Caco-2 (cell line): Measurements from ENCODE around the gene PPP1CC. TPM values are rescaled to one million over a fixed set of nuclear protein-coding genes. Genes with fewer than 3 reads are reported as not detected.

Experiments used
- BruUV-seq: library from RNA; stranded (reverse); fragments of 400-500 nt; replicated peaks from 2 replicates; lab custom pipeline; 2021; lab: Mats Ljungman, UMichigan
- CTCF ChIA-PET: fragments of 300-600 bp; sonication (Branson Sonifier 250); formaldehyde crosslinking; loops from one replicate; lab custom pipeline; 2022; ENCODE audit warnings: antibody characterized with exemption; lab: Charles Lee
- POLR2A ChIA-PET: fragments of 300-600 bp; sonication (Branson Sonifier 250); formaldehyde crosslinking; loops from one replicate; lab custom pipeline; 2022; ENCODE audit warnings: antibody characterized with exemption; lab: Charles Lee
- DNase-seq, 2 experiments: peaks; one replicate each; pipeline versions ENCODE4 v3.0.0 to v3.0.0-alpha.2; 2020 to 2022
- H3K27me3 ChIP-seq: replicated peaks from 2 replicates; pipeline ENCODE4 v1.6.0; 2011; ENCODE audit warnings: low read length; ENCODE audit not compliant: control insufficient read depth, insufficient read depth
- H3K36me3 ChIP-seq: 2 replicates; pipeline ENCODE4 v1.5.1; 2011; ENCODE audit warnings: low read length; ENCODE audit not compliant: control insufficient read depth, insufficient read depth
- H3K4me1 ChIP-seq: fragments of 250-450 bp; sonication (Bioruptor Pico); 2 replicates; pipeline ENCODE4 v1.5.1; 2020; ENCODE audit warnings: mild to moderate bottlenecking
- H3K4me3 ChIP-seq: 2 replicates; pipeline ENCODE4 v1.5.1; 2011; ENCODE audit warnings: low read depth, mild to moderate bottlenecking, control low read depth, low read length
- H3K9me3 ChIP-seq: fragments of 250-450 bp; sonication (Bioruptor Pico); 2 replicates; pipeline ENCODE4 v1.5.1; 2020; ENCODE audit warnings: mild to moderate bottlenecking, moderate library complexity
- H3K27ac Mint-ChIP-seq: one replicate; pipeline ENCODE4 v1.8.0; 2022; ENCODE audit warnings: mixed read lengths; ENCODE audit not compliant: unreplicated experiment
- H3K27me3 Mint-ChIP-seq: one replicate; pipeline ENCODE4 v1.8.0; 2022; ENCODE audit warnings: mixed read lengths; ENCODE audit not compliant: insufficient read depth, unreplicated experiment
- H3K36me3 Mint-ChIP-seq: one replicate; pipeline ENCODE4 v1.8.0; 2022; ENCODE audit warnings: mild to moderate bottlenecking, mixed read lengths; ENCODE audit not compliant: insufficient read depth, unreplicated experiment
- H3K4me1 Mint-ChIP-seq: one replicate; pipeline ENCODE4 v1.8.0; 2022; ENCODE audit warnings: low read depth, mixed read lengths; ENCODE audit not compliant: unreplicated experiment
- H3K4me3 Mint-ChIP-seq: one replicate; pipeline ENCODE4 v1.8.0; 2022; ENCODE audit warnings: mild to moderate bottlenecking, moderate library complexity, mixed read lengths; ENCODE audit not compliant: unreplicated experiment
- H3K9me3 Mint-ChIP-seq: one replicate; pipeline ENCODE4 v1.8.0; 2022; ENCODE audit warnings: mixed read lengths; ENCODE audit not compliant: unreplicated experiment
- CTCF ChIP-seq, 2 experiments: fragments of 200-600 bp in 1 of 2; IDR thresholded peaks; 1 replicate in 1 of 2; 2 replicates in 1 of 2; pipeline versions ENCODE4 v1.5.1 to v1.8.0; 2011 to 2022; ENCODE audit warnings: antibody characterized with exemption in 1 of 2, control low read depth in 1 of 2, inconsistent platforms in 1 of 2, low read depth in 1 of 2, low read length in 1 of 2, mild to moderate bottlenecking in 1 of 2, moderate library complexity in 1 of 2; ENCODE audit not compliant: insufficient read depth in 1 of 2, severe bottlenecking in 1 of 2, unreplicated experiment in 1 of 2
- intact Hi-C: fragments of 100-400 bp; cut with micrococcal nuclease; formaldehyde crosslinking; loops from one replicate; pipeline ENCODE4 v1.10.0; 2022; ENCODE audit not compliant: unreplicated experiment
- total RNA-seq: library from RNA; stranded (reverse); gene quantifications from 2 replicates; pipeline ENCODE4 v1.2.3, GENCODE V29; 2022

PPP1CC gene
- total RNA-seq, 1 experiment from 2014 or later = 213 TPM

DNA sequence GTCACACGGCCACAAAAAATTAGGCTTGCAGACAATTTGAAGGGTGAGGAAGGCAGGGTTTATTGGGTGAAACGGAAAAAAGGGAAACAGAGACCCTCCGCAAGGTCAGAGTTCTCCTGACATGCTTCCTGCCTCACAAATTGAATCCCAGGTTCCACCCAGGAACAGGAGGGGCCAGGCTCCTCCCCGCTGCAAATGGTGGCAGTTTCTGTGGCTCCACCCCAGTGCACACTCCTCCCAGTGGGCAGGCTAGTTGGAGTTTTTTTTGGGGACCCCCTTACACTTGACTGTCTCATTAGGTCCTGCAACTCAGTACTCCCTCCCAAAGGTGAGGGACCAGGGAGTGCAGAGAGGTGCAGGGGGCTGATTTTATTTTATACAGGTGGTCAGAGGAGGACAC lies 39.4 kb upstream of the PPP1CC start:
- Mint-ChIP-seq H3K36me3 (no peaks in the 10 kb centered on the region), H3K4me1 (no peaks in the 10 kb centered on the region), H3K27ac (no peak overlapping the region), H3K9me3 (no peaks in the 10 kb centered on the region), H3K27me3 (peaks cover 11% of the 10 kb centered on the region), H3K4me3 (no peak overlapping the region)
- no peaks in the 10 kb centered on the region for H3K27me3 ChIP-seq
- BruUV-seq = no TSS peak
- CTCF ChIA-PET = no interaction called here
- H3K36me3 ChIP-seq = no peaks in the 10 kb centered on the region
- H3K4me3 ChIP-seq = no peak overlapping the region
- intact Hi-C loops = no loop called here
- DNase-seq = no peak
- H3K4me1 ChIP-seq = no peaks in the 10 kb centered on the region
- no peak for TF ChIP-seq CTCF (IDR thresholded peaks at IDR 0.05; ENCODE audit: insufficient read depth in 1 of 2, low read depth in 1 of 2, low read length in 1 of 2, severe bottlenecking in 1 of 2, unreplicated experiment in 1 of 2)
- POLR2A ChIA-PET = no interaction called here
- H3K9me3 ChIP-seq = no peaks in the 10 kb centered on the region

GRCh38 chr12:110780448-110780847 lies 37.8 kb upstream of the PPP1CC start:
- no TSS peak for BruUV-seq
- Mint-ChIP-seq H3K27ac (no peak overlapping the region), H3K9me3 (no peaks in the 10 kb centered on the region), H3K4me1 (no peaks in the 10 kb centered on the region), H3K36me3 (no peaks in the 10 kb centered on the region), H3K4me3 (no peak overlapping the region), H3K27me3 (peaks cover 11% of the 10 kb centered on the region)
- POLR2A ChIA-PET = no interaction called here
- H3K4me1 ChIP-seq = no peaks in the 10 kb centered on the region
- H3K9me3 ChIP-seq = no peaks in the 10 kb centered on the region
- no peaks in the 10 kb centered on the region; the same call in 1 of the 2 replicates for H3K27me3 ChIP-seq
- DNase-seq = no peak
- H3K4me3 ChIP-seq = no peak overlapping the region
- intact Hi-C loops = no loop called here
- TF ChIP-seq CTCF (IDR thresholded peaks at IDR 0.05; ENCODE audit: insufficient read depth in 1 of 2, low read depth in 1 of 2, low read length in 1 of 2, severe bottlenecking in 1 of 2, unreplicated experiment in 1 of 2) = no peak
- CTCF ChIA-PET = no interaction called here
- H3K36me3 ChIP-seq = no peaks in the 10 kb centered on the region

DNA sequence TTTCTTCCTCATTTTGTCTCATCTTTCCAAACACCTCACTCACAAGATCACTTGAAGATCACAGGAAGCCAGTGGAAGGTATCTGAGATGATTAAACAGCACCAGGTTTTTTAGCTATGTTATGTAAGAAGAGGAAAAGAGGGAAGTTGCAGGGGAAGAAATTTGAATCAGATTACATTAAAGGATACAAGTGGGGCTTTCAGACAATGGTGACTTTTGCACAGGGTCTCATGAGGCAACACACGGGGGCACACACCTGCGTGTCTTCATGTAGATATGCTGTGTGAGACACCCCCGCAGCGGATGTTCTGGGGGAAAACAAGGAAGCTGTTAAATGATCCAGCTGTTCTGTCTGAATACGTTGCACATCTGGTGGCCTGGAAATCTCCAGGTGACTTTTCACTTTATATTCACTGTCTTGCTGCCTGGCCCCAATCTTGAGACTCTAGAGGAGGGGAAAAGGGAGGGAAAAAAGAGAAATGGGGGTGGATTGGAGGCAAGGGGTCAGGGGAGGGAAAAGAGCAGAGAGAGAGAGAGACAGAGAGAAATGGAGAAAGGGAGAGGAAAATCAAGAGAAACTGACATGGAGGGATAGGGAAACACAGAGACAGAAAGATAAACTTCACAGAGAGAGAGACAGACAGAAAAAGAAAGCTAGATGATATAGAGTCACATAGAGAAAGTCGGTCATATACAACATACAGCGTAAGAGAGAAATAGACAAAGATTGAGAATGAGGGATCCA lies 36.3 kb upstream of the PPP1CC start:
- ChIA-PET CTCF (no interaction called here), POLR2A (no interaction called here)
- no peak for DNase-seq
- H3K27me3 ChIP-seq = no peaks in the 10 kb centered on the region; the same call in 1 of the 2 replicates
- no peaks in the 10 kb centered on the region for H3K9me3 ChIP-seq
- no peaks in the 10 kb centered on the region for H3K4me1 Mint-ChIP-seq
- H3K4me3 ChIP-seq = no peak overlapping the region
- intact Hi-C loops = no loop called here
- no peaks in the 10 kb centered on the region for H3K9me3 Mint-ChIP-seq
- no peaks in the 10 kb centered on the region for H3K36me3 ChIP-seq
- no peaks in the 10 kb centered on the region for H3K4me1 ChIP-seq
- no TSS peak for BruUV-seq
- no peak overlapping the region for H3K4me3 Mint-ChIP-seq
- H3K36me3 Mint-ChIP-seq = no peaks in the 10 kb centered on the region
- TF ChIP-seq CTCF (IDR thresholded peaks at IDR 0.05; ENCODE audit: insufficient read depth in 1 of 2, low read depth in 1 of 2, low read length in 1 of 2, severe bottlenecking in 1 of 2, unreplicated experiment in 1 of 2) = no peak
- H3K27ac Mint-ChIP-seq = no peak overlapping the region
- peaks cover 11% of the 10 kb centered on the region for H3K27me3 Mint-ChIP-seq
